Uterus (tissue), 2 donors: ENCODE measurements around the gene HOXD8.

ENCODE experiments used
- POLR2A ChIP-seq, 2 donors: fragments of 450-650 bp; IDR thresholded peaks; one replicate each; pipeline ENCODE4 v1.6.1; 2016; ENCODE audit warnings: antibody characterized with exemption in 2 of 2, mild to moderate bottlenecking in 1 of 2, moderate library complexity in 1 of 2
- TF ChIP-seq, protein P1 (sequence below), 4 experiments: fragments of 200-600 bp in 2 of 4; fragments of 450-650 bp in 2 of 4; sonication (generic) in 2 of 4; IDR thresholded peaks; one replicate each; pipeline ENCODE4 v1.5.1; 2016 to 2019; ENCODE audit warnings: antibody characterized with exemption in 4 of 4, mild to moderate bottlenecking in 2 of 4, moderate library complexity in 1 of 4

- TF ChIP-seq, protein P1, sequence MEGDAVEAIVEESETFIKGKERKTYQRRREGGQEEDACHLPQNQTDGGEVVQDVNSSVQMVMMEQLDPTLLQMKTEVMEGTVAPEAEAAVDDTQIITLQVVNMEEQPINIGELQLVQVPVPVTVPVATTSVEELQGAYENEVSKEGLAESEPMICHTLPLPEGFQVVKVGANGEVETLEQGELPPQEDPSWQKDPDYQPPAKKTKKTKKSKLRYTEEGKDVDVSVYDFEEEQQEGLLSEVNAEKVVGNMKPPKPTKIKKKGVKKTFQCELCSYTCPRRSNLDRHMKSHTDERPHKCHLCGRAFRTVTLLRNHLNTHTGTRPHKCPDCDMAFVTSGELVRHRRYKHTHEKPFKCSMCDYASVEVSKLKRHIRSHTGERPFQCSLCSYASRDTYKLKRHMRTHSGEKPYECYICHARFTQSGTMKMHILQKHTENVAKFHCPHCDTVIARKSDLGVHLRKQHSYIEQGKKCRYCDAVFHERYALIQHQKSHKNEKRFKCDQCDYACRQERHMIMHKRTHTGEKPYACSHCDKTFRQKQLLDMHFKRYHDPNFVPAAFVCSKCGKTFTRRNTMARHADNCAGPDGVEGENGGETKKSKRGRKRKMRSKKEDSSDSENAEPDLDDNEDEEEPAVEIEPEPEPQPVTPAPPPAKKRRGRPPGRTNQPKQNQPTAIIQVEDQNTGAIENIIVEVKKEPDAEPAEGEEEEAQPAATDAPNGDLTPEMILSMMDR (IDR thresholded peaks at IDR 0.05), result no peak
- TF ChIP-seq POLR2A (IDR thresholded peaks at IDR 0.05), result no peak
Observed at GRCh38 chr2:176088937-176089842, 40.3 kb upstream of the HOXD8 start.
